NCI-H2081 treated with DMSO at 0.1 percent for 48 hours (cell line): ENCODE data around the gene CLEC19A.
"Not testable (repeated sequence)": the region's sequence is repeated elsewhere in the genome, so short reads cannot be mapped to it uniquely, and the experiment has no call there.

Experiments used
- DNase-seq: peaks from one replicate; lab custom pipeline; 2025; lab: John Stamatoyannopoulos, UW

Gene CLEC19A

DNA sequence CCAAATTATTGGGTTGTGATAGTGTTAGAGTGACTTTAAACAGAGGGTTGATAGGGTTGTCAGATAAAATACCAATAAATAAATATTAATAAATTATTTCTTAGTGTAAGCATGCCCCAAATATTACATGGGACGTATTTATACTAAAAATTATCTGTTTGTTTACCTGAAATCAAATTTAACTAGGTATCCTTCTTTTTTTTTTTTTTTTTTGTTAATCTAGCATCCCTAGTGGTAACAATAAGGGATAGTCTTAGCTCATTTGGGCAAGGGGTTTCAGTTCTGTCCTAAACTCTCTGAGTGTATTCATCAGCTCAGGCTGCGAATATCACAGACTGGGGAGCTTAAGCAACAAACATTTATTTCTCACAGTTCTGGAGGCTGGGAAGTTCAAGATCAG, 1.3 kb downstream of the CLEC19A start:
- no peak for DNase-seq

DNA sequence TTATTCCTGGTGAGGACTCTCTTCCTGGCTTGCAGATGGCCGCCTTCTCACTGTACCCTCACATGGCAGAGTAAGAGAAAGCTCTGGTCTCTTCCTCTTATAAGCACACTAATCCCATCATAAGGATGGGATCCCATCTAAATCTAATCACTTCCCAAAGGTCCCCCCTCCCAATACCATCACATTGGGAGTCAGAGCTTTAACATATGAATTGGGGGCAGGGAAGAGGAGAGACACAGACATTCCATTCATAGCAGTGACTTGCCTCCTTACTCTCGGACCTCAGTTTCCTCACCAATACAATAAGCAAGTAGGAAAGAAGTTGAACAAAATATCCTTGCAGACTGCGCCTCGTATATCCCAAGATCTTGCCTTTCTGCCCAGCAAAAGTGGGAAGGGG, 1.7 kb downstream of the CLEC19A start:
- DNase-seq, result no peak

DNA sequence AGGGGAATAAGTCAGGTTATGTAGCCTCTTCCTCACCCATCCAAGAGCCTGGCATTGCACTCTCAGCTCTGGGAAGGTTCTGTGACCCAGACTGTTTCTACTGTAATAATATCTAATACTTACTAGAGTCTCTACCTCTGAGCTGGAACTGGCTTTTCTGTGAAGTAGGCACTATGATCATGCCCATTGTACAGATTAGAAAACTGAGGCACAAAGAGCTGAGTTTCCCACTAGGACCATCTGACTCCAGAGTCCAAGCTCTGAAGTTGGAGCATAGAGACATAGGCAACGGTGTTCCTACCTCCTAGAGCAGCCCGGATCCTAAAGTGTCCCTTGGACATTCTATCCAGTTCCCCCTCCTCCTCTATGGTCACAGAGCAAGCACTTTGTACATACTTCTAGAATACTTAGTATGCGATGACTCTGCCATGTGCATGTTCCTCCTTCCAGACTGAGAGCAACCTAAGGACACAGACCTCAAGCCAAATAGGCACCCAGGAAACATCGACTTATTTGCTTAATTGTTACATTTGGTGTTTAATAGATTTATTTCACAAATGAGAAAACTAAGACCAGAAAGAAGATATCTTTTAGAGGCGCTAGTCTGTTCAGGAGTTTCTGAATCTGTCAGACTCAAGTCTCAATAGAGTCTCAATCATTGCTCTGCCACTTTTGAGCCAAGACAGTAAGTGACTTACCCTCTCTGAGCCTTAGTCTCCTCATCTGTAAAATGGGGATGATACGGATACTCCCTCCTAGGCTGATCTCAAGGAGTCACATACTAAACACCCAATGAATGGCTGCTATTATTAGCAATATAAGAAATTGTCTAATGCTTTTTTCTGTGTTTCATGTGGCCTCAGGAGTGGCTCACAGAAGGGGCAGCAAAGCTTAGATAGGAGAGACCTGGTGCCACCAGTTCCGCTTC, 3.6 kb downstream of the CLEC19A start:
- DNase-seq, result no peak

DNA sequence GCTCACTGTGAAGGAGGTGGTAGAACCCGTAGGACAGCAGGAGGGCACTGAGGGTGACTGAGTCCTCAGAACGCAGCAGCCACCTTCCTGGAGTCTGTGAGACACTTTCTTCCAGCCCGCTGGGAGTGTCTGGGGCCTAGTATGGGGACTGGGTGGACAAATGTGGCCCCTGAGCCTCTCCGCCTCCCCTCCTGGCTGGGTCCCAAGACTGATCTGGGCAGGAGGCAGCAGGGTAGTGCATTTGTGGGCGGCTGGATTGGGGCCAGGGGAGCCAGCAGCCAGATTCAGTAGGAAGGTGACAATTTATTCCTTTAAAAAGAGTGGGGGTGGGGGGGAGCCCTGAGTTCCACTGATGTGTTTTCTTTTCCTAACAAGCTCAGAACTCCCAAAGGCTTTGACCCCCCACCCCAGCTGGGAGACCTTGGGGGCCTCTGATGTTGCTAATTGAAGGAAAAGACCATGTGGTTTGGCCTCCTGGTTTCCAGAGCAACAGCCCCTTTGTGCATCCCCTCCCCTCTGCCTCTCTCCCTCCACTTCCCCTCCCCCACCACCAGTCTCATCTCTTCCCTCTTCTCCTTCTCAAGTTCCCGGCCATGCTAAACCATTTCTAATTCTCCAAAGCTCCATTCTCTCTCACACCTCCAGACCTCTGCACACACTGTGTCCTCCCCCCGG, 4.4 kb downstream of the CLEC19A start:
- DNase-seq, result no peak

DNA sequence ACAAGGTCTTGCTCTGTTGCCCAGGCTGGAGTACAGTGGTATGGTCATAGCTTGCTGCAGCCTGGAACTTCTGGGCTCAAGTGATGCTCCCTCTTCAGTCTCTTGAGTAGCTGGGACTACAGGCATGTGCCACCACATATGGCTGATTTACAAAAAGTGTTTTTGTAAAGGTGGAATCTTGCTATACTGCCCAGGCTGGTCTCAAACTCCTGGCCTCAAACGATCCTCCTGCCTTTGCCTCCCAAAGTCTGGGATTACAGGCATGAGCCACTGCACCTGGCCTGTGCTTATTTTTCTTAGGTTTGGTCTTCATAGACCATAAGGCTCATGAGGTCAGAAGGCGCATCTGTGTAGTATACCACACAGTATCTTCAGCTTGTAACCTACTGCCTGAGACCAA, 5.3 kb downstream of the CLEC19A start:
- DNase-seq, result no peak

DNA sequence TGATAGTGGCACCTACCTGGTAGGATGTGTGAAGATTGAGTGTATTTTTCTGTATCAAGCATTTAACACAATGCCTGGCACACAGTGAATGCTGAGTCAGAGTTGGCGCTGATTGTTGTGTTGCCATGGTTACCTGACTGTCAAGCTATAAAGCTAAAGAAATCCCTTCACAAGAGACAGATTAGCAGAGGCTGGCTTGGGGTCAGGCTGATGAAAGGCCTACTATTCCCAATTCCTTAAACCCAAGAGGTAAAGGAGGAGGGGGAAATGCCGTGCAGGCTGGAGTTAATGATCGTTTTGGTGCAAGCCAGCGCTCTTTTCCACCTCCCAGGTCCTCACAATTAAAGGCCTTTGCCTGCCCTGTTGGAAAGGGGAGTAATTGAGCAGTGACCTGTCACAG, 5.9 kb downstream of the CLEC19A start:
- no peak for DNase-seq

DNA sequence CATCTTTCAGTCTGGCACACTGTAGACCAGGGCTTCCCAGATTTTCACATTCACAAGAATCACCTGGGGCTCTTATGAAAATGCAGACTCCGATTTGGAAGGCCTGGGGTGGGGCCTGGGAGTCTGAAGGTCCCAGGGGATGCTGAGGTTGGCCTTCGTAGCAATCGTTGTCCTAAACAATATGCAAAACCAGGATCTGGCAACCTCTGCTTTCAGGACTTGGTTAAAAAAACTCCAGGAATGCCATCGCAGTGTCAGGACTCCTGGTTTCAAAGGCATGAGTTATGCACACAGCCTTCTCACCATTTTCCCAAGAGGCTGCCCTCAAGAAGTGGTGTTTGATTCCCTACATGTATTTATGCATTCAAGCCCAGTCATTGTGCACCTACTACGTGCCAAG, 6.7 kb downstream of the CLEC19A start:
- no peak for DNase-seq

DNA sequence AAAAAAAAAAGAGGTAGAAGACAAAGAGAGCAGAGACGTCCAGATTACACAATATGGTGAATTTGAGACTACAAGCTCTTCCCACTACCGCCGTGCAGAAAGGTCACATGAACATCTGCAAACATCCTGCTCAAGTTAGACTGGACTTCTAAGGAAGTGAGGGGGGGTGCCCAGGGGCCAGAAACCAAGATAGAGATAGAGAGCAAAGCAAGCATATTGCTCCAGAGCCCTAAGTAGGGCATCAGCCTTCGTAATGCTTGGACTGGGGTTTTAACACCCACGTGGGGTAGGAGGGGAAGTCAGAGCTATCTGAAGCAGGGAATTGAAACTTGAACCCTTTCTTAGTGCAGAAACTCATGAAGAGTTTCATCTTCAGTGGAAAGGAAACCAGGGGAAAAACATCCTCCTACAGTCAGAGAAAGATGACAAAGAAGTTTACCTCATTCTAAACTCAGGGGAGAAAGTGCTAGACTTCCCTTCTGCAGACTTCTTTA, 8.7 kb downstream of the CLEC19A start:
- no peak for DNase-seq

DNA sequence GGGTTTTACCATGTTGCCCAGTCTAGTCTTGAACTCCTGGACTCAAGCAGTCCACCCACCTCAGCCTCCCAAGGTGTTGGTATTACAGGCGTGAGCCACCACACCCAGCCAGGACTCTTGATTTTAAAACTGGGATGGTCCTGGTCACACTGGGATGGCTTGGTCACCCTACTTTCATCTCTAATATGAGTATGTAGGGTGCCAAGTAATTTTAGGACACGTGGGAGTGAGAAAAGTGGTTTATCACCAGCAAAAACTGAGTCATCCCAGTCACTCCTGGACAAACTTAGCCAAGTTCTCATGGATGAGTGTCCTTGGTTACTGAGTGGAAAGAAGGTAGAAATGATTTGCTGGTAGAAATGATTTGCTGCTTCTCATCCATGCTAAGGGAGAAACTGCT, 9.9 kb downstream of the CLEC19A start:
- DNase-seq, result no peak

DNA sequence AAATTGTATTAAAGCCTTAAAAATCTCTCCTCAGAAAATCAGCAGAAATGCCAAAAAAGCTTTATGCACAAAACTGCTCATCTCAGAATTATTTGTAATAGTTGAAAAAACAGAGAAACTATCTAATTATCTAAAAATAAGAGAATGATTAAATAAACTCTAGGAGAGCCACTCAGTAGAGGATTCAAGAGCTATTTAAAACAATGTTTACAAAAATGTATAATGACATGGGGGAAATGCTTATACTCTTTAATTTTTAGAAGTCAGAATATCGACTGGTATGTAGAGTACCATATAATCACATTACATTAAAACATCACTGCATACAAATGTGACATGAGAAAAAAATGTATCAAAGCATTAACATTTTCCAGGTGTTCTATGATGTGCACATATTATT, 11.9 kb downstream of the CLEC19A start:
- no peak for DNase-seq

DNA sequence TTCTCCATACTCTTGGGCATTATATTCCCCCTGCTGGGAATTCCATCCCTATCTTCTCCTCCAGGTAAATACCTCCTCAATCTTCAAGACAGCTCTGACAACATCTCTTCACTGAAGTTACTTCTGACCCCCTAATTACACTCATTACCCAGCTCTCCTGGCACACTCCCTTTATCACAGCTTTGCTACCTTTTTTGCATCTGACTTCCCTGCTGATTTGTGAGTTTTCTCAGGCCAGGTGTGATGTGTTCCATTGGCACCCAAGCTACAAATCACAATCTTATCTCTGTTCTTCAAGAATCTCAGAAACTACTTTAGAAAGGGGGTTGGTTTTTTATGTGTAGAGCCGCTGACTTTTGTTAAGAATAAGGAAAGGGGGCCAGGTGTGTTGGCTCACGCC, 14.0 kb downstream of the CLEC19A start:
- DNase-seq, result no peak

DNA sequence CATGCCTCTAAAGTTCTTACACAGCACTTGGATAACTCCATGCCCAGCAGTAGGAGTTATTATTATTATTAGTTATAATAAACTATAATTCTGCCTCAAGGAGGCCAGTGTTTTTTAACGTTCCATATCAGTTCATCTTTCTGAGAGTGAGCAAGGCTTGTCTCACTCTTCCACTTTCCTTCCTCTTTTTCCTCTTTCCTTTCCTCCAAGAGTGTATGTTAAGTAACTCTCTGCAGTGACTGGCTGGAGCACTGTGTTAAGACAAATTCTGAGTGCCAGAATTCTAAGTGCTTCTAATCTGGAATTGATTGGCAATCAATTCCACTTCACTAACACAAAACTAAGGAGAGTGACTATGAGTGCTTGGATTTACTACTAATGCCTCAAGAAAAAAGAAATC, 16.4 kb downstream of the CLEC19A start:
- DNase-seq, result no peak

DNA sequence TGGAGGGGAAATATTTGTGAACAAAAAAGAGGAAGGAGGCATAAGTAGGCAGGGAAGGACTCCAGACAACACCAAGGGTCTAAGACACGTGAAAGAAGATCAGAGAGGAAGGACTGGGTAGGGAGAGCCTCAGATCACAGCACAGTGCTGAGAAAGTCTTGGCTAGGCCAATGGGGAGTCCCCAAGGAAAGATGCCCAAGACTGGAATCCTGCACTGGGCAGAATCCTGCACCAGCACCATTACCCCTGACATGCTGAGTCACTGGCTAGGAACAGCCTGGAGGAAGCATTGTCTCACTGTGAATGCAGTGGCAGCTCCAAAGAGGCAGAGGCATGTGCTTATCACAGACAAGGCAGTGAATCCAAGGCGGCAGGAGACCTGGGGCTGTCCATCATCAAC, 19.2 kb downstream of the CLEC19A start:
- DNase-seq, result no peak

DNA sequence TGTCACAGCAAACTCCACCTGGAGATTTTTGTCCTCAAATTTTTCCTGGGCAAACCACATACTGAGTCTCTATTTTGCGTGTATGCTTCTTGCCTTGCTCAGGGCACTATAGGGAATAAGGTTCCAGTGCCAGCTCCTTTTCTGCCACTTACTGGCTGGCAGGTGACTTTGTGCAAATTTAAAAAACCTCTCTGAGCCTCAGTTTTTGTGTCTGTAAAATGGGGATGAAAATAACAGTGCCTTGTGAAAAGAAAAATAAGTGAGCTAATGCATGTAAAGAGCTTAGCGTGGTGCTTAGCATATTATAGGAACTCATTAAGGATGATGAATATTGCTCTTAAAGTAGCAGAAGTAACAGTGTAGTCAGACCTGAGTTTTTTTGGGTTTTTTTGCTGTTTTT, 19.9 kb downstream of the CLEC19A start:
- no peak for DNase-seq

DNA sequence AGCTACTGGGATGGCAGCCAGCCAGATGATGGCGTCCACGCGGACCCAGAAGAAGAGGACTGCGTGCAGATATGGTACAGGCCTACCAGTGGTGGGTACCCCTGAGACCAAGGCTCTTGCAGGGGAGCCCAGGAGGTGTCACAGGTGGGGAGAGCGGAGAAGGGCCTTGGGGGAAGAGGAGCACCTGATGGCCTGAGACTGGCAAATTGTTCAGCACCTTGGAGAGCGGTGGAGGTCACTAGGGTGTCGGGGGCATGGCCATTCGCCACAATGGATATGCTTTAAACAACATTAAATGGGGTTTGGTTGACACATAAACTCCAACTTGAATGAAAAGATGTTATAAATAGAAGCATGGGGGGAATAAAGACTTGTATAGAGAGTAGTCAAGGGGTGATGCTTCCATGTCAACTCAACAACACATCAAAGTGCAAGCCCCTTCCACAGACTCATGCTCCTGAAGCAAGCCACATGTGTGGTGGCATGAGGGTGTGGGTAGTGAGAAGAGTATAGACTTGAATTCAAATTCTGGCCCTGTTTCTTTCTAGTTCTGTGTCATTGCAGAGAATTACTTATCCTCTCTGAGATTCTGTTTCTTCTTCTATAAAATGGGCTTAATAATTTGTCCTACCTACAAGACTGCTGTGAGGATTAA, 22.2 kb downstream of the CLEC19A start:
- no peak for DNase-seq

DNA sequence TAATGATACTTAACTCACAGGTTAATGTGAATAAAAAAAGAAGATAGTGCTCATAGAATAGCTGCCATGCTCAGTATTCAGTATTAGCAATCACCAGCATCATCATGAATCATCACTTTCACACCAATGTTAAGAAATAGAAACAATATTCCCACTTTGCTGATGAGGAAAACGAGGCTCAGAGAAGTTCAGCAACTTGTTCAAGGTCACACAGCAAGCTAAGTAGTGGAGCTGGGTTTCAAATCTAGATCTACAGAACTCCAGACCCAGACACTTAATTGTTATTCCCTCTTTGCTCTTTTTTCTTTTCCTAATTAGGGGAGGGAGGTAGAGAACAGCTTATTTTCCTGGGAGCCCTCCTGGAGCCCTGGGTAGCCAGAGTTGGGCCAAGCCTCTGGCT, 22.9 kb downstream of the CLEC19A start:
- DNase-seq, result no peak

DNA sequence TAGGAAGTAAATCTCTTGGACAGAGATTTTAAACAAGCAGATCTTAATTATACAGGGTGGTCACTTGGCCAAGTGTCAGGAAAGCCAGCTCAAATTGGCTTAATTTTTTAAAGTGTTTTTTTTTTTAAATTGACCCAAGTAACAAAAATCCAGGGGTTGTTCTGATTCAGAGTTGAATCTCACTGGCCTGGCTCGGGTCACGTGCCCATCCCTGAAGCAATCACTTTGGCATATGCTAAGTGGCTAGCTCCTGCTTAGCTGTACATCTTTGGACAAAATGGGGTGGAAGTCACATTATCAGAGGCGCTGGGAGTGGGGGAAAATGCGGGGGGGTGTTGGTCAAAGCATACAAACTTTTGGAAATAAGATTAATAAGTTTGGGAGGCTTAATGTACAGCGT, 23.6 kb downstream of the CLEC19A start:
- no peak for DNase-seq

DNA sequence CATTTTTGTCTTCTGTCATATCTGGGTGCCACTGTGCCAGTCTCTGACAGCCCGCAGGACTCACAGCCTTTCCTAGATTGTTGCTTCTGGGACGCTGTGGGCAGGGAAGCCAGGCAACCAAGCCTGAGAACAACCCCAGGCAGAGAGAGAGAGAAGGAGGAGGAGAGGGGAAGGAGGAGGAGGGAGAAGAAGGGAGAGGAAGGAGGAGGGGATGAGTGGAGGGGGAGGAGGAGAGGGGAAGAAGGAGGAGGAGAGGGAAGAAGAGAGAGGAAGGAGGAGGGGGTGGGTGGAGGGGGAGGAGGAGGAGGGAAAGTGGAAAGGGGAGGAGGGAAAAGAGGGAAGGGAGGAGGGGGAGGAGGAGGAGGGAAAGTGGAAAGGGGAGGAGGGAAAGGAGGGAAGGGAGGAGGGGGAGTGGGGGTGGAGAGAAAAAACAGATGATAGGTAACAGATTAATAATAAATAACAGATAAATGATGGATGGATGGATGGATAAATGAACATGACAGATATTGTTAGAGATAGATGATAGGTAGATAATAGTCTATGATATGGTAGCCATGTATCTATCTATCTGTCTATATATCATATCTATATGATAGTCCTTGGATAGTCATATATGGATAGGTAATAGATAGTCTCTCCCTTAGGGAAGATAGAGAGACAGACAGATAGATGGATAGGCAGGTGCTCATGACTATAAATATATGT, 29.3 kb downstream of the CLEC19A start:
- DNase-seq, result no peak

DNA sequence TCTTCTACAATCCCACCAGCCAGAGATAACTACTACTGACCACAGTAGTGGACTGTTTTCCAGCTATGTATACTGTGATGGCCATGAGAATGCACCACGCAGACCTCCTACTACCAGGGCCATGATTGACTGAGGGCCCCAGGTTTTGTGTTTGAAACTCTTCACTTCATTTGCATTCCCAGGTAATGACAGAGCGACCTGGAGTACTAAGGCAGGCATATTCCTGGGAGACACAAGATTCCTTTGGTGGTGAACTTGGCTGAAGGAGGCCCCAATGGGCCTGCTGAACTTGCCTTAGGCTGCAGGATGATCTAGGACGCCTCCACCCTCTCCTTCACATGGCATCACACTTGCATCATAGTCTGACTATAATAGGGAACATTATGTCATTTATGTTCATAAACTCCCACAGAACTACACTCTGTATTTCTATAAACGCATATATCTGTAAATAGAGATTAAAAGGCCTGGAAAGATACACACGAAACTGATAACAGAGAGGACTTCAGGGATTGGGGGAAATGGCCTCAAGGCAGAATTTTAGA, 30.4 kb downstream of the CLEC19A start:
- DNase-seq, result no peak

DNA sequence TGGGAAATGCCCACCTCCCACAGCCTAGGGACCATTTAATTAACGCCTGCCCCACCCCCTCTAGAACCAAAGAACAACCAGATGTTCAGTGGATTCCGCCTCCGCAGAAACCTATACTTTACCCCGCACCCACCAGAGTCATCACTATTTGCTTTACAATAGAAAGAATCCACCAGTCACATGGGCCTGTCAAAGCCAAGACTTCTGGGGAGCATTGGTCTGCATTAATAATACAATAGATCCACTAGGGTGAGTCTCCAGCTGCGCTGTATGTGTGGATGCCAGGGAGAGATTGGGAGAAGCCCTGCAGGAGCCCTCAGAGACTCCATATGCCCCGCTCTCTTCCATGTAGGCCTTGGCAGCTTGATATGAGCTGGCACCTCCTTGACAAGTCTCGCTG, 31.3 kb downstream of the CLEC19A start:
- DNase-seq, result no peak

DNA sequence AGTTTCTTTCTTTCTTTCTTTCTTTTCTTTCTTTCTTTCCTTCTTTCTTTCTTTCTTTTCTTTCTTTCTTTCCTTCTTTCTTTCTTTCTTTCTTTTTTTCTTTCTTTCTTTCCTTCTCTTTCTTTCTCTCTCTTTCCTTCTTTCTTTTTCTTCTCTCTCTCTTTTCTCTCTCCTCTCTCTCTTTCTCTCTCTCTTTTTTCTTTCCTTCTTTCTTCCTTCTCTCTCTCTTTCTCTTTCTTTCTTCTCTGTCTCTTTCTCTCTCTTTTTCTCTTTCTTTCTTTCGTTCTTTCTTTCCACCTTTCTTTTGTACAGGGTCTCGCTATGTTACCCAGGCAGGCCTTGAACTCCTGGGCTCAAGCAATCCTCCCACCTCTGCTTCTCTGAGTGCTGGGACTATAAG, 35.7 kb downstream of the CLEC19A start:
- DNase-seq, result not testable (repeated sequence)

DNA sequence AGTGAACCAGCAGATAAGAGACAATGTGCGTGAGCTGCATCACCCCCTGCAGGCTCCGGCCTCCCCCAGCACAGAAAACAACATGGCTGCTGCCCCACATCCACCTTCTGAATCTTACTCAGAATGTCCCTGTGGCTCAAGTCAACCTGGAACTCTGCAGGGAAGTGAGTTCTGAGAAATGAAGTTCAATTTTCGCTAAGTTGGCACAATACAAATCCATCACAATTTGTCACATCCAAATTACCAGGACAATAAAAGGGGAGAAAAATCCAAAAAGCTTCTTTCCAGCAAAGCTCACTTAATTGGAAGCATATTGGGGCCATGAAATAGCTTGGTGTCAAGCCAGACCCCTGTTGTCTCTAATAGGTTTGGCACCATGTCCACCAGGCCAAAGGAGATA, 38.1 kb downstream of the CLEC19A start:
- no peak for DNase-seq
